ENCODE measurements around the gene CBX4. TPM values are rescaled to one million over a fixed set of nuclear protein-coding genes. Genes with fewer than 3 reads are reported as not detected.

The CBX4 gene
- total RNA-seq, 1 donor from 2014 or later: 19.2 TPM

- DNase-seq: no peak
Observed at GRCh38 chr17:79785900-79786810, 53.1 kb downstream of the CBX4 start.

GRCh38 chr17:79785017-79785899 is 54.0 kb downstream of the CBX4 start:
- DNase-seq: no peak

GRCh38 chr17:79784353-79785016 is 54.8 kb downstream of the CBX4 start:
- DNase-seq: no peak

GRCh38 chr17:79783891-79784290 is 55.3 kb downstream of the CBX4 start:
- DNase-seq: no peak

Other genes starting within 250 kb of the CBX4 start
- gene RBFOX3, start 228.4 kb downstream of the CBX4 start, total RNA-seq: 7.8 TPM
- gene ENPP7, start 108.5 kb downstream of the CBX4 start, total RNA-seq: not detected
- gene CBX2, start 61.3 kb downstream of the CBX4 start, total RNA-seq: 5.6 TPM
- 8.4 TPM for gene CBX8, start 42.4 kb downstream of the CBX4 start, total RNA-seq
- gene TBC1D16, start 196.4 kb upstream of the CBX4 start, total RNA-seq: 35.4 TPM
- 5.0 TPM for gene CCDC40, start 197.2 kb upstream of the CBX4 start, total RNA-seq